ENCODE results near the gene NOP14. TPM values are rescaled to one million over a fixed set of nuclear protein-coding genes. Genes with fewer than 3 reads are reported as not detected.
A peak's percentile ranks its signal among the peaks of the same experiment; 100 is the strongest.

The NOP14 gene
- total RNA-seq, 1 donor from 2014 or later = 35.3 TPM

- TF ChIP-seq EZH2 (IDR thresholded peaks at IDR 0.05; ENCODE audit: insufficient read depth, low read length) (no peak), CTCF (IDR thresholded peaks at IDR 0.05; ENCODE audit: insufficient read depth, low read depth, low read length) (no peak)
- H4K20me1 ChIP-seq (ENCODE audit: insufficient read depth, low read length) = peaks cover 65% of the 10 kb centered on the region
- H3K4me3 ChIP-seq (ENCODE audit: insufficient read depth, low read depth, low read length) = no peak overlapping the region
- DNase-seq (ENCODE audit: low read depth) (peak; percentile 67), FAIRE-seq (no peak)
- peak overlapping the region; percentile 88 for H3K4me2 ChIP-seq (ENCODE audit: low read length)
- peaks cover 29% of the 10 kb centered on the region for H3K36me3 ChIP-seq (ENCODE audit: insufficient read depth, low read length)
- Mint-ChIP-seq H3K36me3 (ENCODE audit: low read depth, unreplicated experiment) (peaks cover 17% of the 10 kb centered on the region), H3K4me3 (ENCODE audit: unreplicated experiment) (peak overlapping the region; percentile 90), H3K9me3 (ENCODE audit: unreplicated experiment) (no peaks in the 10 kb centered on the region), H3K27ac (ENCODE audit: unreplicated experiment) (peak overlapping the region; percentile 84), H3K27me3 (ENCODE audit: low read depth, unreplicated experiment) (no peaks in the 10 kb centered on the region), H3K4me1 (ENCODE audit: low read depth, unreplicated experiment) (peaks cover 24% of the 10 kb centered on the region)
- H3K27me3 ChIP-seq (ENCODE audit: insufficient read depth, low read length) = no peaks in the 10 kb centered on the region
- H3K79me2 ChIP-seq (ENCODE audit: insufficient read depth, low read length) = peaks cover 58% of the 10 kb centered on the region
- peaks cover 4% of the 10 kb centered on the region for H3K9me3 ChIP-seq (ENCODE audit: insufficient read depth, low read depth, low read length)
- peaks cover 38% of the 10 kb centered on the region for H3K4me1 ChIP-seq (ENCODE audit: insufficient read depth, low read length)
- peak overlapping the region; percentile 74 for H3K27ac ChIP-seq (ENCODE audit: low read depth, low read length)
- H2AFZ ChIP-seq (ENCODE audit: low read depth, low read length) = no peak overlapping the region
- peak overlapping the region; percentile 96 for H3K9ac ChIP-seq (ENCODE audit: low read length)
Measured at GRCh38 chr4:2937146-2937857, 25.9 kb downstream of the NOP14 start.

GRCh38 chr4:2936773-2937145, 26.4 kb downstream of the NOP14 start:
- Histone ChIP-seq H3K79me2 (ENCODE audit: insufficient read depth, low read length) (peaks cover 64% of the 10 kb centered on the region), H3K4me3 (ENCODE audit: insufficient read depth, low read depth, low read length) (peak overlapping the region; percentile 0), H3K36me3 (ENCODE audit: insufficient read depth, low read length) (peaks cover 25% of the 10 kb centered on the region), H3K27me3 (ENCODE audit: insufficient read depth, low read length) (no peaks in the 10 kb centered on the region), H3K4me2 (ENCODE audit: low read length) (peak overlapping the region; percentile 88), H3K4me1 (ENCODE audit: insufficient read depth, low read length) (peaks cover 43% of the 10 kb centered on the region), H3K9me3 (ENCODE audit: insufficient read depth, low read depth, low read length) (peaks cover 4% of the 10 kb centered on the region), H3K9ac (ENCODE audit: low read length) (peak overlapping the region; percentile 96), H4K20me1 (ENCODE audit: insufficient read depth, low read length) (peaks cover 68% of the 10 kb centered on the region), H2AFZ (ENCODE audit: low read depth, low read length) (no peak overlapping the region), H3K27ac (ENCODE audit: low read depth, low read length) (peak overlapping the region; percentile 74)
- DNase-seq (ENCODE audit: low read depth) (peak; percentile 76), FAIRE-seq (no peak)
- TF ChIP-seq EZH2 (IDR thresholded peaks at IDR 0.05; ENCODE audit: insufficient read depth, low read length) (no peak), CTCF (IDR thresholded peaks at IDR 0.05; ENCODE audit: insufficient read depth, low read depth, low read length) (no peak)
- peak overlapping the region; percentile 48 for H3K27ac Mint-ChIP-seq (ENCODE audit: unreplicated experiment)
- H3K4me1 Mint-ChIP-seq (ENCODE audit: low read depth, unreplicated experiment) = peaks cover 24% of the 10 kb centered on the region
- H3K36me3 Mint-ChIP-seq (ENCODE audit: low read depth, unreplicated experiment) = peaks cover 17% of the 10 kb centered on the region
- H3K27me3 Mint-ChIP-seq (ENCODE audit: low read depth, unreplicated experiment) = no peaks in the 10 kb centered on the region
- peak overlapping the region; percentile 90 for H3K4me3 Mint-ChIP-seq (ENCODE audit: unreplicated experiment)
- no peaks in the 10 kb centered on the region for H3K9me3 Mint-ChIP-seq (ENCODE audit: unreplicated experiment)
